Adrenal gland (tissue), 5 donors: ENCODE measurements around the gene UNC13B.

Source experiments
- POLR2A ChIP-seq, 2 donors: fragments of 450-650 bp; IDR thresholded peaks; one replicate each; pipeline ENCODE4 v1.6.1; 2017; ENCODE audit warnings: antibody characterized with exemption in 2 of 2, mild to moderate bottlenecking in 2 of 2, moderate library complexity in 1 of 2
- TF ChIP-seq, protein P1 (sequence below), 6 experiments: fragments of 450-650 bp in 4 of 6; fragments of 200-600 bp in 2 of 6; sonication (generic) in 1 of 6; IDR thresholded peaks; 1 replicate in 5 of 6; 2 replicates in 1 of 6; pipeline versions ENCODE4 v1.5.1 to v1.8.0; 2016 to 2021; ENCODE audit warnings: antibody characterized with exemption in 6 of 6, mild to moderate bottlenecking in 2 of 6, moderate library complexity in 1 of 6
- donor health status: DM: no; HTN: no; CAD: no.

DNA sequence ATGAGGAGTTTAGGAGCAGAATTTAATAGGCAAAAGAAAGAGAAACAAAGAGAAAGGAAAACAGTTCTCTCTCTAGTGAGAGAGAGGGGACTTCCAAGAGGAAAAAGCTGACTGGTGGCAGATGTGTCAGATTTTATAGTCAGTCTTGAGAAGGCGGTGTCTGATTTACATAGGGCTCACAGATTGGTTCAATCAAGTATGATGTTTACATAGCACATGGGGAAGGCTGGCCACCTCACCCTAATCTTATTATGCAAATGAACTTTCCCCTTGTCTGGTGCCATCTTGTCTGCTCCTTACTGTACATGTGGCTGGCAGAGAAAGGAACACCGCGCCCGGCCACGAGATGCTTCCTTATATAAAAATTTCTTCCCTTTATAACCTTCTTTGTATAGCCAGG, 24.7 kb downstream of the UNC13B start:
- no peak for TF ChIP-seq POLR2A (IDR thresholded peaks at IDR 0.05)
- TF ChIP-seq, protein P1, sequence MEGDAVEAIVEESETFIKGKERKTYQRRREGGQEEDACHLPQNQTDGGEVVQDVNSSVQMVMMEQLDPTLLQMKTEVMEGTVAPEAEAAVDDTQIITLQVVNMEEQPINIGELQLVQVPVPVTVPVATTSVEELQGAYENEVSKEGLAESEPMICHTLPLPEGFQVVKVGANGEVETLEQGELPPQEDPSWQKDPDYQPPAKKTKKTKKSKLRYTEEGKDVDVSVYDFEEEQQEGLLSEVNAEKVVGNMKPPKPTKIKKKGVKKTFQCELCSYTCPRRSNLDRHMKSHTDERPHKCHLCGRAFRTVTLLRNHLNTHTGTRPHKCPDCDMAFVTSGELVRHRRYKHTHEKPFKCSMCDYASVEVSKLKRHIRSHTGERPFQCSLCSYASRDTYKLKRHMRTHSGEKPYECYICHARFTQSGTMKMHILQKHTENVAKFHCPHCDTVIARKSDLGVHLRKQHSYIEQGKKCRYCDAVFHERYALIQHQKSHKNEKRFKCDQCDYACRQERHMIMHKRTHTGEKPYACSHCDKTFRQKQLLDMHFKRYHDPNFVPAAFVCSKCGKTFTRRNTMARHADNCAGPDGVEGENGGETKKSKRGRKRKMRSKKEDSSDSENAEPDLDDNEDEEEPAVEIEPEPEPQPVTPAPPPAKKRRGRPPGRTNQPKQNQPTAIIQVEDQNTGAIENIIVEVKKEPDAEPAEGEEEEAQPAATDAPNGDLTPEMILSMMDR (IDR thresholded peaks at IDR 0.05): no peak
